ELR (cell line): ENCODE data around the gene PARVG.

ENCODE experiments used
- DNase-seq: peaks from one replicate; pipeline ENCODE4 v3.0.0-alpha.2; 2015; ENCODE audit warnings: low read depth

The PARVG gene

GRCh38 chr22:44155115-44155514 lies 25.6 kb upstream of the PARVG start:
- DNase-seq, result no peak

- no peak for DNase-seq
These were observed 22.7 kb upstream of the PARVG start for GRCh38 chr22:44157916-44158618.

- no peak for DNase-seq
These were observed 21.9 kb upstream of the PARVG start for GRCh38 chr22:44158816-44159215.

- DNase-seq, result no peak
These were observed 21.5 kb upstream of the PARVG start for GRCh38 chr22:44159221-44159620.

- DNase-seq, result no peak
These were observed 20.9 kb upstream of the PARVG start for GRCh38 chr22:44159811-44160210.

GRCh38 chr22:44160421-44160820 lies 20.3 kb upstream of the PARVG start:
- no peak for DNase-seq

- no peak for DNase-seq
These were observed 19.1 kb upstream of the PARVG start for GRCh38 chr22:44161673-44162072.

- no peak for DNase-seq
These were observed 17.8 kb upstream of the PARVG start for GRCh38 chr22:44162960-44163359.

GRCh38 chr22:44163536-44163935 lies 17.2 kb upstream of the PARVG start:
- no peak for DNase-seq

GRCh38 chr22:44164031-44164430 lies 16.7 kb upstream of the PARVG start:
- DNase-seq, result no peak

GRCh38 chr22:44165286-44165874 lies 15.3 kb upstream of the PARVG start:
- DNase-seq, result no peak

- DNase-seq, result no peak
These were observed 14.0 kb upstream of the PARVG start for GRCh38 chr22:44166498-44167276.

GRCh38 chr22:44167501-44167900 lies 13.2 kb upstream of the PARVG start:
- DNase-seq, result no peak

GRCh38 chr22:44168206-44168605 lies 12.5 kb upstream of the PARVG start:
- no peak for DNase-seq

- no peak for DNase-seq
These were observed 10.3 kb upstream of the PARVG start for GRCh38 chr22:44170470-44170869.

GRCh38 chr22:44171561-44171960 lies 9.2 kb upstream of the PARVG start:
- DNase-seq, result no peak

- DNase-seq, result no peak
These were observed 8.2 kb upstream of the PARVG start for GRCh38 chr22:44172370-44173108.

GRCh38 chr22:44173154-44173553 lies 7.6 kb upstream of the PARVG start:
- no peak for DNase-seq

GRCh38 chr22:44175676-44176075 lies 5.0 kb upstream of the PARVG start:
- no peak for DNase-seq

- DNase-seq, result no peak
These were observed 1.3 kb upstream of the PARVG start for GRCh38 chr22:44179196-44179988.

GRCh38 chr22:44179989-44180705 lies 578 bp upstream of the PARVG start:
- no peak for DNase-seq
